ENCODE data around the gene SYNGAP1. TPM values are rescaled to one million over a fixed set of nuclear protein-coding genes. Genes with fewer than 3 reads are reported as not detected.

Gene SYNGAP1
- total RNA-seq, 1 experiment from 2014 or later = 77.6 TPM

GRCh38 chr6:33412140-33413009 is 7.5 kb upstream of the SYNGAP1 start:
- Histone ChIP-seq H3K27ac (ENCODE audit: low read depth, low read length, poor library complexity, severe bottlenecking) (no peak overlapping the region), H3K9me3 (ENCODE audit: low read depth, low read length, poor library complexity, severe bottlenecking) (no peaks in the 10 kb centered on the region), H3K36me3 (ENCODE audit: insufficient read depth, low read length, poor library complexity, severe bottlenecking) (peaks cover 56% of the 10 kb centered on the region), H3K4me1 (ENCODE audit: insufficient read depth, low read length, poor library complexity, severe bottlenecking) (peaks cover 18% of the 10 kb centered on the region), H3K4me3 (ENCODE audit: low read depth, low read length, poor library complexity, severe bottlenecking) (no peak overlapping the region), H3K27me3 (replicated peaks; ENCODE audit: insufficient read depth, low read depth, low read length, poor library complexity) (no peaks in the 10 kb centered on the region)
- BruUV-seq (replicated peaks) = no TSS peak
- no peak for DNase-seq (ENCODE audit: low spot score)
- TF ChIP-seq EZH2 (IDR thresholded peaks at IDR 0.05; ENCODE audit: borderline replicate concordance, low read depth, low read length, poor library complexity, severe bottlenecking) (no peak), CTCF (conservative IDR thresholded peaks at IDR 0.05; ENCODE audit: low read depth, low read length) (no peak)
- POLR2A ChIA-PET (ENCODE audit: low non-redundant PET) = no interaction called here
- intact Hi-C loops (cut with micrococcal nuclease; ENCODE audit: unreplicated experiment) = loop anchor here (10.0 kb wide), 1 partner anchor 98 kb away; the partner anchor contains the start of genes TAPBP and ZBTB22
- CTCF ChIA-PET = interaction anchor here (1.2 kb wide), 1 partner anchor 95 kb away, joined by 4 read pairs; no protein-coding TSS in a partner anchor

GRCh38 chr6:33413241-33414120 is 6.4 kb upstream of the SYNGAP1 start:
- Histone ChIP-seq H3K27ac (ENCODE audit: low read depth, low read length, poor library complexity, severe bottlenecking) (no peak overlapping the region), H3K4me3 (ENCODE audit: low read depth, low read length, poor library complexity, severe bottlenecking) (no peak overlapping the region), H3K9me3 (ENCODE audit: low read depth, low read length, poor library complexity, severe bottlenecking) (no peaks in the 10 kb centered on the region), H3K36me3 (ENCODE audit: insufficient read depth, low read length, poor library complexity, severe bottlenecking) (peaks cover 45% of the 10 kb centered on the region), H3K4me1 (ENCODE audit: insufficient read depth, low read length, poor library complexity, severe bottlenecking) (peaks cover 20% of the 10 kb centered on the region), H3K27me3 (replicated peaks; ENCODE audit: insufficient read depth, low read depth, low read length, poor library complexity) (no peaks in the 10 kb centered on the region)
- BruUV-seq (replicated peaks) = no TSS peak
- POLR2A ChIA-PET (ENCODE audit: low non-redundant PET) = no interaction called here
- no peak for DNase-seq (ENCODE audit: low spot score)
- intact Hi-C loops (cut with micrococcal nuclease; ENCODE audit: unreplicated experiment) = loop anchor here (10.0 kb wide), 1 partner anchor 99 kb away; the partner anchor contains the start of genes TAPBP and ZBTB22
- CTCF ChIA-PET = no interaction called here
- TF ChIP-seq CTCF (conservative IDR thresholded peaks at IDR 0.05; ENCODE audit: low read depth, low read length) = no peak
- TF ChIP-seq EZH2 (IDR thresholded peaks at IDR 0.05; ENCODE audit: borderline replicate concordance, low read depth, low read length, poor library complexity, severe bottlenecking) = no peak

GRCh38 chr6:33414592-33415271 is 5.1 kb upstream of the SYNGAP1 start:
- no peak overlapping the region for H3K4me3 ChIP-seq (ENCODE audit: low read depth, low read length, poor library complexity, severe bottlenecking)
- POLR2A ChIA-PET (ENCODE audit: low non-redundant PET) = interaction anchor here (0.6 kb wide), 1 partner anchor 19 kb away, joined by 5 read pairs; no protein-coding TSS in a partner anchor
- no TSS peak for BruUV-seq (replicated peaks)
- no peak overlapping the region for H3K27ac ChIP-seq (ENCODE audit: low read depth, low read length, poor library complexity, severe bottlenecking)
- intact Hi-C loops (cut with micrococcal nuclease; ENCODE audit: unreplicated experiment) = loop anchor here (10.0 kb wide), 1 partner anchor 100 kb away; the partner anchor contains the start of genes TAPBP and ZBTB22
- DNase-seq (ENCODE audit: low spot score) = peak; percentile 52
- no peaks in the 10 kb centered on the region for H3K27me3 ChIP-seq (replicated peaks; ENCODE audit: insufficient read depth, low read depth, low read length, poor library complexity)
- TF ChIP-seq CTCF (conservative IDR thresholded peaks at IDR 0.05; ENCODE audit: low read depth, low read length) (peak; percentile 59), EZH2 (IDR thresholded peaks at IDR 0.05; ENCODE audit: borderline replicate concordance, low read depth, low read length, poor library complexity, severe bottlenecking) (no peak)
- H3K36me3 ChIP-seq (ENCODE audit: insufficient read depth, low read length, poor library complexity, severe bottlenecking) = peaks cover 45% of the 10 kb centered on the region
- CTCF ChIA-PET = no interaction called here
- H3K9me3 ChIP-seq (ENCODE audit: low read depth, low read length, poor library complexity, severe bottlenecking) = no peaks in the 10 kb centered on the region
- H3K4me1 ChIP-seq (ENCODE audit: insufficient read depth, low read length, poor library complexity, severe bottlenecking) = peaks cover 25% of the 10 kb centered on the region

All from A673 (cell line).